Activated CD4-positive, alpha-beta T cell treated with anti-CD3 and anti-CD28 coated beads, Interleukin-2, Interleukin-6, amounts not matched to agents 100 ng/mL and 50 ng/mL, durations not matched to agents 16 hours and 8 hours (primary cell): Measurements from ENCODE around the gene ANKRA2.

Experiments
- DNase-seq: peaks from one replicate; pipeline ENCODE4 v3.0.0-alpha.2; 2020

Gene ANKRA2, protein sequence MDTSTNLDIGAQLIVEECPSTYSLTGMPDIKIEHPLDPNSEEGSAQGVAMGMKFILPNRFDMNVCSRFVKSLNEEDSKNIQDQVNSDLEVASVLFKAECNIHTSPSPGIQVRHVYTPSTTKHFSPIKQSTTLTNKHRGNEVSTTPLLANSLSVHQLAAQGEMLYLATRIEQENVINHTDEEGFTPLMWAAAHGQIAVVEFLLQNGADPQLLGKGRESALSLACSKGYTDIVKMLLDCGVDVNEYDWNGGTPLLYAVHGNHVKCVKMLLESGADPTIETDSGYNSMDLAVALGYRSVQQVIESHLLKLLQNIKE

DNA sequence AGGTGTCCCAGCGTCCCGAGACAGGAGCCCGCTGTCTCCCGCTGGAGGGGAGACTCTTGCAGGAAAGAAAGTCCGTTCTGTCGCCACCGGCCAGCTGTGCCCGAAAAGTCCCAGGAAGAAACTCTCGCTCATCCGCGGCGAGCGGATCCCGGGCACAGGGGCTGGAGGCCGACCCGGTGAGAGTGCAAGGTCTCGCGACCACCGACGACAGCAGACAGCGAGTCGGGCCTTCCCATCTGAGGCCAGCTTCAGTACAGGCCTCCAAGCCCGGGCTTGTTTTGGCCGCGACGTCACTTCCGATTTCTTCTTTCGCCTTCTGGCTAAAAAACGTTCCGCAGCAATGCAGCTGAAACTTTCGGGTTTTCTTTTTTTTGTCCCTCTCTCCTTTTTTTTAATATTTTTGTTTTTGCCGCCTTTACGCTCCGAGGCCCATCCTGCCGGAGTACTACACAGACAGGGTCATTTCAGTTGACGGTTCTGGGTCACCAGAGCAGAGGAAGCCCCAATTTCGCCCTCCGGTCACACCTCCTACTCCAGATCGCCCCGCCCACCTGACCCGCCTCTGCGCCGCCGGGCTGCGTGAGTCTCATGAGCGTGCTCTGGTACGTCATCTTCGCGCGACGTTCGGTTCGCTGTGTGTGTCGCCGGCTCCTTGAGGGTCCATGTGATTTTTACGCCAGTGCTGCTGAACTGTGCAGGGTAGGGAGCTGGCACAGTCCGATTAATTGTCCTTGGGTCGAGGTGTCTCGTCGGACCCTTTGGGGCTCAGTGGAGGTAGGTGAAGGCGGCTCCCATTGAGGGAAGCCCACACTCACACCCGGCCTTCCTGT, at the start of gene ANKRA2, which contains the start of gene UTP15:
Gene ANKRA2 (minus strand): TSS at position 501 of the 830 bp plus-strand sequence. CDS start 2,758 bp downstream, outside the sequence.
Gene UTP15 (plus strand): TSS at position 605 of the 830 bp plus-strand sequence. CDS start 1,602 bp downstream, outside the sequence.
- DNase-seq = peak; percentile 99

DNA sequence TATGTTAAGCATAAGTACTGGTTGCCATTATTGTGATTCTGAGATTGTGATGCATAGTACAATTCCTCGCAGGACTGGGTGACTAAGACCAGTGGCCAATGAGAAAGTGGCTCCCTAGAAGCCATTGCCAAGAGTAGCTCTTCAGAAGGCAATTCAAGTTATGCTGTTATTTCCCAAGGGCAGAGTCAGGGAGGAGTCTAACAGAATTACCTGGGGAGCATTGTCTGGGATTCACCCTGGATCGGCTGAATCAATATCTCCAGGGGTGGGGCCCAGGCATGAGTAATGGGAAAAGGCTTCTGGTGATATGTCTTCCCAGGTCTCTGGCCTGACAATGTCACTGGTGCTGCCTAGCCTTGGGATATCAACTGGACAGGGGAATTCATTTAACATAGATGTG, 49.6 kb upstream of the ANKRA2 start:
- no peak for DNase-seq

DNA sequence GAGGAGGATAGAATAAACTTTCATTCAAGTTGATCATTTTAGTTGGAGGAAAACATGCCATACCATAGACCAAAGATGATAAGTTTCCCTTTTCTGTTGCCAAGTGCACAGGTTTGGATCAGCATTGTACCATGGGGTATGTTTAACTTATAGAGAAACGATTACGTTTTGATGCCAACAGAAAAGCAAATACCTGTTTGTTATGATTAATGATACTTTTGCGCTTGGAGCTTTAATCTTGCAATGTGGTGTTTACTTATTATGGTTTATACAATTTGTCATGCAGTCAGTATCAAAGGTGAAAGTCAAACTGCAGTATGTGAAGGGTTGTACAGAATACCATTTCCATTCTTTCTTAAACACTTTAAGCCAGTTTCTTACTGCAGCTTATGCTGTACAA, 47.4 kb upstream of the ANKRA2 start:
- no peak for DNase-seq

DNA sequence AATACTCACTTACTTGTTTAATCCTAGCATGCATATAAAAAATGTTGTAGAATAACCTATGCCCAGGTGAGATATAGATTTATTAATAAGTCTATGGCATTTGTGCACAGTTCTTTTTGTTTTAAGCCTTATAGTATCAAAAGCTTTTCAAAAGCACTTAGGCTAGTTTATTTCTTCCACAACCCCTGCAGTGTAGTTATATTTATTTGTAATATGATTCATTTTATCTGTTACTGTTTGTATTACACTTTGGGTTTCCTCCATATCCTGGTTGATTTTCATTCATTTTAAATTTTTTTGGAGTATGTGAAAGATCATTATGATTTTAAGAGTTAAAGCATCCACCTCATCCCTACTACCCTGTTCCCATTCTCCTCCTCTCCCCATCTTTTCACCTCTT, 41.8 kb upstream of the ANKRA2 start:
- no peak for DNase-seq

DNA sequence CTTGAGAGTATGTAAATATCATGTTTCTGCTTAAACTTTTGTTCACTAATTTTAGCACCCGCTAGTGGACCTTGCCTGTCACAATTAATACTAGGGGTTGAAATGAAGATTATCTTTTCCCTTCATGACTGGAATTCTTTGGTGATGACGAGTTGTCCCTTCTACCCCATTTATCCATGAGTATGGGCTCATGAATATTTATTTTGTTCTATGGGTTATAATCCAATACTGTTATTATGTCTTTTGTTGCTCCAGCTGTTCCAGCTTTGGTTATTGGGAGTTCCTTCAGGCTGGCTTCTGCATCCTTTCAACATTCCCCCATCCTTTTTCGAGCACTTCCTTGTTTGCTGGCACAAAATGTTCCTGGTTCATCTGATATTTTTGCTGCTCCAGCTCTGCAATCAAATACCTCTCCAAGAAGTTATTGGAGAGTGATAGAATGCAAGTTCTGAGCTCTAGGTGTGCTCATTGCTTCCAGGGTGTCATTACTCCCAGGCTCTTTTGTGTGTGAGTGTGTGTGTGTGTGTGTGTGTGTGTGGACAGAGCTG, 40.8 kb upstream of the ANKRA2 start:
- DNase-seq = no peak

DNA sequence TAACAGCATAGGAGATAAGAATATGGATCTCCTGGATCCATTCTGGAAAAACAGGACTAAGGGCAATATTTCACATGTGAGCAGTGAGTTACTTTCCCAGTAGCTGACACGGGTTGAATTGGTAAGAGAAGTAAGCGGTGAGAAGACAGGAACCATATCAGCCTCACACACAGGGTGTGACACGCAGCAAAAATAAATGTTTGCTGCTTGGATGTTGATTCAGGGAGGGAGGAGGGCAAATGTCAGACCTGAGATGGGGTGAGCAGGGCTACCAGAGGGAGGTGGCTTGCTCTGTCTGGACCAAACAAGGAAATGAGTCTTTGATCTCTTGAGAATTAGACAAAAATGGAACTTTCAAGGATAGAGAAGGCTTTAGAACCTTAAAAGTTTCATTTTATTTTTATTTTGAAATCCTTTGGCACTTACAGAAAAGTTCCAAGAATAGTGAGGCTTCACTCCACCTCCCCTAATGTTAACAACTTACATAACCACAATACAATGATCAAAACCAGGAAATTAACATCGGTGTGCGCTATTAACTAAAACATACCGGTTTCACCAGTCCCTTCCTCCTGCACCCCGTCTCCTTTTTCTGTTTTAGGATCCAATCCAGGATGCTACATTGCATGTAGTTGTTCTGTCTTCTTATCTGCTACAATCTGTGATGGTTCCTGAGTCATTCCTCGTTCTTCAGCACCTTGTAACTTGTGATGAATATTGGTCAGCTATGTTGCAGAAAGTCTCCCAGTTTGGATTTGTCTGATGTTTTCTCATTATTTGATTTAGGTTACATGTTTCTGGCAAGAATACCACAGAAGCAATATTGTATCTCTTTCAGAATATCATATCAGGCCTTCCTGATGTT, 40.0 kb upstream of the ANKRA2 start:
- no peak for DNase-seq

DNA sequence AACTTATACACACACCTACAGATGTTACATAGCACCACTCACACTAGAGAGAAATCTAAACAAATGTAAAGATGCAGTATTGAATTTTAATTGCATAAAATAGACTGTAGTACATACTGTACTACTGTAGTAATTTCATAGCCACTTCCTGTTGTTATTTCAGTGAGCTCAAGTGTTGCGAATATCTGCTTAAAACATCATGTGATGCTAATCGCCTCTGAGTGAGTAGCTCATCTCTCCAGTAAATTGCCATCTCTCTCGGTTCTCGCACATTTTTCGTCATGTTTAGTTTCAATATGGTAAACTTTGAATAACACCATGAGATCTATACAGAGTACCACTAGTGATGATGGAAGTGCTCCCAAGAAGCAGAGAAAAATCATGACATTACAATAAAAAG, 38.6 kb upstream of the ANKRA2 start:
- DNase-seq = no peak

DNA sequence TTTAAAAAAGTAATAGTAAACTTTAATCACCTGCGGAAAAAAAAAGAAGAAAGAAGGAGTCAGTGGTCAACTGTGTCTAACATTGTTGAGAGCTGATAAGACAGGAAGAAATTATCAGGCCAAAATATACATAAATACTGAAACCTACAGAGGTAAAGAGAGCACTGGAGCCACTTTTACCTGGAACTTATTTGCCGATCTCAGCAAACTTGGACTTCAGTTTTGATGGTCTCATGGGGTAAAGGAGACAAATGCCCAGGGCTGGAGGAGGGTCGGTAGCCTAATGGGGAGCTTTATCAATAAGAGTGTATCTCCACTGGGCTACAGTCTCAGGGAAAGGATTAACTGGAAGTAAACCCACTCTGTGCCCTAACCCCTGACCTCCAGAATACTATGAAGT, 33.9 kb upstream of the ANKRA2 start:
- DNase-seq = no peak

DNA sequence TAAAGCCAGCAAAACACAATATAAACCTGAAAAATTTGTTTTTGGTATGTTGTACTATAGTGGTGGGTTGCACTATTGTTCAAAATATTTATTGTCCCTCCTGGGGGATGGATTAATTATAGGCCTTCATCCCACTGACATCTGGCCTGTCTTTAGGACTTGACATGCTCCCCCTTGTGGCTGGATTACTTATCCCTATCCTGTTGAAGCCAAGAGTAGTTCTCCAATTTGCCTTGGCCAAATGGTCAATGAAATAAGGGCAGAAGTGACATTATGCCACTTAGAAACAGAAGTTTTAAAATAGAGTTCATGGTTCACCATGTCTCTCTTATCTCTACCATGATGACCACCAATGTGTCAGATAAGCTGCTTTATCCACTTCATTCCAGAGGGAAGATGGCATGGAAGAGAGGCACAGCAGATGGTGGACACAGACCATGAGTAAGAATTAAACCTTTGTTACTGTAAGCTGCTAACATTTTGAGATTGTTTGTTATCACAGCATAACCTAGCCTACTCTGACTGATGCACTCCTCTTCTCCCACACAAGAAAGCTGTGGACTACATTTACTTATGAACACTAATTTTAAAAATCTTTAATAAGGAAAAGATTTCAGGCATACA, 31.4 kb upstream of the ANKRA2 start:
- peak; percentile 34 for DNase-seq

DNA sequence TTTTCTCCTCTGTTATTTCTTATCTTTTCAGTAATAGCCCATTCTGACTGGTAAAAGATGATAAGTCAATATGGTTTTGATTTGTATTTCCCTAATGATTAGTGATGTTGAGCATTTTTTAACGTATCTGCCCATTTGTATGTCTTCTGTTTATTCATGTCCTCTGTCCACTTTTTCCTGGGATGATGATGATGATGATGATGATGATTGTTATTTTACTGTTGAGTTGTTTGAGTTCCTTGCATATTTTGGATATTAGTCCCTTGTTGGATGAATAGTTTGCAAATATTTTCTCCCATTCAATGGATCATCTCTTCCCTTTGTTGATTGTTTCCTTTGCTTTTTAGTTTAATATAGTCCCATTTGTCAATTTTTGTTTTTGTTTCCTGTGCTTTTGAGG, 27.1 kb upstream of the ANKRA2 start:
- DNase-seq = no peak

DNA sequence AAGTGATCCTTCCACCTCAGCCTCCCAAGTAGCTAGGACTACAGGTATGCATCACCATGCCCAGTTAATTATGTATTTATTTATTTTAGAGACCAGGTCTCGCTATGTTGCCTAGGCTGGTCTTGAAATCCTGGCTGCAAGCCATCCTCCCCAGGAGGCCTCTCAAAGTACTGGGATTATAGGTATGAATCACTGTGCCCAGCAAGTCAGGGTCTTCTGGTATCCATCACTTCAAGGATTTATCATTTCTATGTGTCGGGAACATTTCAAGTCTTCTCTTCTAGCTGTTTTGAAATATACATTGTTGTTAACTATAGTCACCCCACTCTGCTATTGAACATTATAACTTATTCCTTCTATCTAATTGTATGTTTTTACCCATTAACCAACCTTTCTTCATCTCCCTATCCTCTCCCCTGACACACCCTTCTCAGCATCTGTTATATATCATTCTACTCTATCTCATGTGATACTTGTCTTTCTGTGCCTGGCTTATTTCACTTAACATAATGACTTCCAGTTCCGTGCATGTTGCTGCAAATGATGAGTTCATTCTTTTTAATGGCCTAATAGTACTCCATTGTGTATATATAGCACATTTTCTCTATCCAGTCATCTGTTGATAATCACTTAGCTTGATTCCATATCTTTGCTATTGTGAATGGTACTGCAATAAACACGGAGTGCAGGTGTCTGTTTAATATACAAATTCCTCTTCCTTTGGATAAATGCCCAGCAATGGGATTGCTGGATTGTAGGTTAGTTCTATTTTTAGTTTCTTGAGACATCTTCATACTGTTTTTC, 26.5 kb upstream of the ANKRA2 start:
- DNase-seq = no peak

DNA sequence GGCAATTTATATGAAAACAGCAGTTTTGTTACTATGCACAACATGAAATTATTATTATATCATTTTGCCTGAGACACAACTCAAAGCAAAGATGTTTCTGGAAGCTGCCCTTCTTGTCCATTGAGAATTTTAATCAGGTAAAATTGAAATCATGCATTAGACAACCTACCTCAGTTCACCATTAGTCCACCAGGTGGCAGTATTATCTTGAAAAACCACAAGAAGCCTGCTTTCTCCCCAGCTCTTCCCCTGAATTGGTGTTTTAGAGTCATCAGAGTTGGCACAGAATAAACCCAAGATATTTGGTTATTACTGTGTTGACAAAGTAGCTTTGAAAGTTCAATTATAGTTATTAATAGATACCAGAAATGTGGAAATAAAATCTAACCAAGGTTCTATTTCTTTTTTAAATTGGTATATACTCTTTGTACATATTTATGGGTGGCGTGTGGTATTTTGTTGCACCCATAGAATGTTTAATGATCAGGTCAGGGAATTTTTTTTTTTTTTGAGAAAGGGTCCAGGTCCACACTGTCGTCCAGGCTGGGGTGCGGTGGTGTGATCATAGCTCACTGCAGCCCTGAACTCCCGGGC, 25.8 kb upstream of the ANKRA2 start:
- peak; percentile 79 for DNase-seq

DNA sequence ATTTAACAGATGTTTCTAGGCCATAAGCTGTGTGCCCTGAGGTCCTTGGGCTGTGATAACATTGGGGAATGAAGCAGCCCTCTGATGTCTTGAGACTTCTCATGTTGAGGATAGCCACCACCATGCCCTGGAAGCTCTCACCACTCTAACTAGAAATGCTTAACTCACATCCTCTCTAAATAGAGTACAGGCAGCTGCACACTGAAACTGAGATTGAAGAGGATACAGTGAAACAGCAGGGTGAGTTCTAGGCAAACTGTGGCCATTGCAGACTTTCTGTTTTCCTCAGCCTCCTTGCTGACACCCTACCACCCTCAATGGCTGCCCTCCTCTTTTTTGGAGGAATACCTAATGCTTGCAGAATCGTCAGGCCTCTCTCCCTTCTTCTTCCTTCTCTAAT, 22.5 kb upstream of the ANKRA2 start:
- peak; percentile 3 for DNase-seq

DNA sequence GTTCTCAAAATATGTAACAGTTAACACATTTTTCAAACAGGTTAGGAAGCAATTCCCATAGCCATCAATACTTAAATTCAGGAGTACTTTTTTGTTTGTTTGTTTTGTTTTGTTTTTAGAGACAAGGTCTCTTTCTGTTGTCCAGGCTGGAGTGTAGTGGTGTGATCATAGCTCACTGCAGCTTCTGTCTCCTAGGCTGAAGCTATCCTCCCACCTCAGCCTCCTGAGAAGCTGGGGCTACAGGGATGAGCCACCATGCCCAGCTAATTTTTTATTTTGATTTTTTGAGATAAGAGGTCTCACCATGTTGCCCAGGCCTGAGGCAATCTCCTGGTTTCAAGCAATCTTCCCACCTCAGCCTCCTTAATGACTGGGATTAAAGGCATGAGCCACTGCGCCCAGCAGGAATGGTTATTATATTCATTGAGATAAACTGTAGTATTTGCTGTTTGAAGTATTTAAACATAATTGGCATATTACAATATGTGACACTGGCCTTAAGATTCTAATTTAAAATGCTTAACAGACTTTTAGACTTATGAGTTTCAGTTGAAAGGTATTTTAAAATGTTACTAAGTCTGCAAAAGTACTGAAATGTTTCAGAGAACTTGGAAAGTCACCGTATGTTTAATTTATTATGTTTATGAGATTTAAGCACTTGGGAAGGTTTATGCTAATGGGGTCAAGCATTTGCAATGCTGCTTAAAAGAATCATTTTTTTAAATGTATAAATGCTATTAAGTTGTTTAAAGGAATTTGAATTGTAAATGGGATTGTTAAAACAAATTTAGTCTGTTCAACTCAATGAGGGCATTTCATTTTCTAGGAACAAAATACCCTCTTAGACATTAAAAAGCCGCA, 17.1 kb upstream of the ANKRA2 start:
- no peak for DNase-seq

DNA sequence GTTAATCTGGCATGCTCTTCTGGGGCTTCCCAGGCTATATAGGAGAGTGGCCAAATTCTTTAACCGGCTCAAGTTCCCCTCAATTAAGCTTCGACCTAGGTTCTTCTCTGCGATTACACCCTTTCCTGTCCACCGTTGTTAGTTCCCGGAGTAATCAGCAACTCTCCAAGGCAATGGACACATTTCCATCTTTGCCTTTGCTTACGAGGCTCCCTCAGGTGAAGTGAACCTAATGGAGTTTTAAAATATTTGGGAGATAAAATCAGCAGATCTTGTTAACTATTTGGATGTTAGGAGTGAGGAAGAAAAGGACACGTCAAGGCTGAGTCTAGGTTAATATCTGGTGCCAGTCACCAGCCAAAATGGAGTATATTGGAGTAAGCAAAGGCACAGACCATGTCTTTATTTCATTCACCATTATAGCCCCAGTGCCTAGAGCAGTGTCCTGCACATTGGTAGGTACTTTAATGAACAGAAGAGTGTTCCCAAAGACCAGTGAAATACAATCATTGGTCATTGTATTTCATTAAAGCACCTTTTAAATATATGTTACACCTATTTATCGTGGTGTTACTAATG, 619 bp upstream of the ANKRA2 start:
- no peak for DNase-seq

DNA sequence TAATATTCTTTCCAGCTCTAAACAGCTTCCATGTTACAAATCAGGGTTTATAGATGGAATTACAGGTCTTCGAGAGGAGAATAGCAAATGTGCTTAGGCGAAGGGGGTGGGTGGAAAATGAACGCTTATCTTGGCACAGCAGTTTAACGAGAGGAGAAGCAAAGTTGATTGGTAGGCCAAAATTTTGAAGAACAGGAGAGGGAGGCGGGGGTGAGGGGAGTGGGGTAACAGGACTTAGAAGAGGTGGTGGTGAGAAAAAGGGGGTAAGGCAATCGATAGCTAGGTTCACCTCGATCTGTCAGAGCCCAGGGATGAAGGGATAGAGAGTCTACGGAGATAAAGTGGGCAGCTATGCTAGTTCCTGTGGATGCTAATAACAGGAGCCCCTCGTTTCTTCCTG, 764 bp downstream of the ANKRA2 start:
- no peak for DNase-seq

DNA sequence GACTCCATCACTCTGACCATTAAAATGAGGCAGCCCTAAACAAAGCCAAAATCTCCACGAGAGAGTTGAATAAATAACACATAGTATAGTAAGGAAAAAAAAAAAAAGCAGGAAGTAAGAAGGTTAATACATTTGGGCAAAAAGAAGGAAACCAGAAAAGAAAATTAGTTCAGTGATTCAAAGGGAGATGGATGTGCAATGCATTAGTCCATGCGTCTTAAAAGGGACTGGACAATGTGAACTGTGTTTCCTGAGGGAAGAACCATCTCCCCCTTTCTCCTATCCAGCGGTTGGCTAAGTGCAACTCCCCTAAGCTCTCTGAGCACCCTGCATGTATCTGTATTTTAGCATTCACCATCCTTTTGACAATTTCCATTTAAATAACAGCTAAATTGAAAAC, 1.4 kb downstream of the ANKRA2 start:
- no peak for DNase-seq

DNA sequence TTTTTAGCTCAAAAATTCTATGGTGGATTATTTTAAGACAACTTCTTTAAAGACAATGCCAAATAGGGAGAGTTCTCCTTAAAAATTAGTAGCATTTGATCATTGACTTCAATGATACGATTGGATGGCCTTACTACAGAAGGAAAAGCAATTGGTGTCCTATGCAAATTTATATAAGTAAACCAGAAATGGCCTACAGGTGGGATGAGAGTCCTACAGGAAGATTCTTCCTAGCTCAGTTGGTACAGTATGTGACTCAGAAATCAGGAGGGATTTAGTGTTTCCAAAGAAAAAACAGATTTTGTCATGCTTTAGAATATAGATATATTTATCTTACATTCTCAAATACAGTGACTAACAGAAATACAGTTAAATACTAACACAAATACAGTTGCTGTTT, 6.5 kb downstream of the ANKRA2 start:
- no peak for DNase-seq

DNA sequence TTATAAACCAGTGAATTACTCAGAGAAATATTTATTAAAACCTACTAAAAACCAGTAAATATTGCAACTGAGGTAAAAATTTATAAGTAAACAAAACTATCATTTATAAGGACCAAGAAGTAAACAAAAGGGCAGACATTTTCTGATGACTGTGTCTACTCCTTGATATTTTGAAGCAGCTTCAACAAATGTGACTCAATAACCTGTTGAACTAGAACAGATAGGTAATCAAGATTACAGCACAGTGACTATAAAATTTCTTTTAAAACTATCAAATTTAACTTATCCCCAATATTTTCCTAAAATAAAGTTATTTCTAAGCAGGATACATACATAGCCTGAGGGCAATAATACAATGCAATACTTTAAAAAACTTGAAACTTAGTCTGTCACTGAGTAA, 12.8 kb downstream of the ANKRA2 start:
- DNase-seq = no peak

DNA sequence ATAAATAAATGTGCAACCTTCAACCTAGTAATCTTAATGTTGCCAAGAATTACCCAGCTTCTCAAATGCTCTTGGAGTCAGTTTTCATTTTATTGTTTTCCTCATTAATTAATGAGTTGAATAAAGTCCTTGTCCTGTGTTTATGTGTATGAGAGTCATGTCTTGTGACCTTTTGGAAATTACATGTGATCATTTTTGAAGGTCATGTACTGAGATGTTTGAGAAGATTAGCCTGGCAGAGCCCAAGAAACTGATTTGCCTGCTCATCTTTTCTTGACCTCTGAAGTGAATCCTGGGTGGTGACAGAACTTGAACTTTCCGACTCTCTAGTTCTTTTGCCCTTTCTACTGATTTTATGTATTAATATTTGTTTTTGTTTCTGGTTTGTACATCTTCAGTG, 15.4 kb downstream of the ANKRA2 start:
- DNase-seq = no peak
